GM12874 (cell line): Measurements from ENCODE around the gene PSMA5.

Experiments used
- TF ChIP-seq, protein P1 (sequence below): IDR thresholded peaks from 2 replicates; pipeline ENCODE4 v1.5.1; 2011; ENCODE audit warnings: low read depth, mild to moderate bottlenecking, control low read depth, low read length, moderate library complexity; ENCODE audit not compliant: insufficient read depth

The PSMA5 gene

DNA sequence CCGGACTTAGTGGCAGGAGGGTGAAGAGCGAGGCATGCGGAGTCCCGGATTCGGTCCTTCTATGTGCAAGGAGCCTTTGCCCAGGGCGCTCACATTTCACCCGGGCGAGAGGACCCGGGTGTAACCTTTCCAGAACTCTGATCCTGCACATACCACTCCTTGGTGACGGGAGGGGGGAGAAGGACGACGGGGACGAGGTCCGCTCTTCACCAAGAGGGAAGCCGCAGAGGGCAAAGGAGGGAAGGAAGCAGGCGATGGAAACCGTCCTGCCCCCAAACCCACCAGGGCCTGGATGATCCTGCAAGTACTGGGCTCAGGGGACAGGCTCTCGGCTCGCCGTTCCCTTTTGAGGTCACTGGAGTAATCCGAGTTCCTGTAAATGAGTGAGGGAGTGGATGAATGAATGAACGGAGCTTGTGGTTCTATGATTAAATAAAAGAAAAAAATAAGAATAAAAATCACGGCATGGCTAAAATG is 41.1 kb upstream of the PSMA5 start:
- TF ChIP-seq, protein P1, sequence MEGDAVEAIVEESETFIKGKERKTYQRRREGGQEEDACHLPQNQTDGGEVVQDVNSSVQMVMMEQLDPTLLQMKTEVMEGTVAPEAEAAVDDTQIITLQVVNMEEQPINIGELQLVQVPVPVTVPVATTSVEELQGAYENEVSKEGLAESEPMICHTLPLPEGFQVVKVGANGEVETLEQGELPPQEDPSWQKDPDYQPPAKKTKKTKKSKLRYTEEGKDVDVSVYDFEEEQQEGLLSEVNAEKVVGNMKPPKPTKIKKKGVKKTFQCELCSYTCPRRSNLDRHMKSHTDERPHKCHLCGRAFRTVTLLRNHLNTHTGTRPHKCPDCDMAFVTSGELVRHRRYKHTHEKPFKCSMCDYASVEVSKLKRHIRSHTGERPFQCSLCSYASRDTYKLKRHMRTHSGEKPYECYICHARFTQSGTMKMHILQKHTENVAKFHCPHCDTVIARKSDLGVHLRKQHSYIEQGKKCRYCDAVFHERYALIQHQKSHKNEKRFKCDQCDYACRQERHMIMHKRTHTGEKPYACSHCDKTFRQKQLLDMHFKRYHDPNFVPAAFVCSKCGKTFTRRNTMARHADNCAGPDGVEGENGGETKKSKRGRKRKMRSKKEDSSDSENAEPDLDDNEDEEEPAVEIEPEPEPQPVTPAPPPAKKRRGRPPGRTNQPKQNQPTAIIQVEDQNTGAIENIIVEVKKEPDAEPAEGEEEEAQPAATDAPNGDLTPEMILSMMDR, result no peak

DNA sequence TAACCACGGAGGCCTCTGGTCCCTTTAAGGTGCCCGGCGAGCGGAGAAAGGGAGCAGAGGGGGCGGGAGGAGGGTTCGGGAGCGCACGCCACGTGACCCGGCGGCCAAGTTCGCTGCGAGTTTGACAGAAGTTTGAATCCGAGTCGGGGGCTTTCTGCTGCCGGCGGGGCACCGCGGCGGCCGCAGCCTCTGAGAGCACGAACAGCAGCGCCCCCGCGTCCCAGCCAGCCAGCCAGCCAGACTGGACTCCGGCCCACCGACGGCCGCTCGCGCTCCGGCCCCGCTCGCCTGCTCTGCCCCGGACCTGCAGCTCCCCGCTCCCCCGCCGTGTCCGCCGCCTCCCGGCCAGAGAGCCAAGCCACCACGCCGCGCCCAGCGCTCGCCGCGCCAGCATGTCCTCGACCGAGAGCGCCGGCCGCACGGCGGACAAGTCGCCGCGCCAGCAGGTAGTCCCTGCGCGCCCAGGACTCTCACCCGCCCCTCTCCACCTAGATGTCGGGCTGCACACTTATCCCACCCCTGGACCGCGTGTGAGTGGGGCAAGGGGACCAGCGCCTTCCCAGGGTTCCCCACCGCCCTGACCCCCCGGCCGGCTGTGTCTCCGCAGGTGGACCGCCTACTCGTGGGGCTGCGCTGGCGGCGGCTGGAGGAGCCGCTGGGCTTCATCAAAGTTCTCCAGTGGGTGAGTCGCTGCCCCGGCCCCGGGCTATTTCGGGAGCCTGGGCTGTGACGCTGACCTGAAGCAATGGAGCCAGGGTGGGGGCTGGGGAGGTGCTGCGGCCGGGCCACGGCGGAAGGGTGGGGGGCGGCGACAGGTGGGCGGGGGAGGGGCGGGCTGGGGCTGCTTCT is 40.4 kb upstream of the PSMA5 start, which contains the start of gene SYPL2:
SYPL2 (plus strand) TSS at position 95 of the 849 bp plus-strand sequence; CDS start at position 393, 298 bp downstream.
- TF ChIP-seq, protein P1, result no peak

GRCh38 chr1:109466125-109466451 is 39.8 kb upstream of the PSMA5 start:
- TF ChIP-seq, protein P1, result no peak

DNA sequence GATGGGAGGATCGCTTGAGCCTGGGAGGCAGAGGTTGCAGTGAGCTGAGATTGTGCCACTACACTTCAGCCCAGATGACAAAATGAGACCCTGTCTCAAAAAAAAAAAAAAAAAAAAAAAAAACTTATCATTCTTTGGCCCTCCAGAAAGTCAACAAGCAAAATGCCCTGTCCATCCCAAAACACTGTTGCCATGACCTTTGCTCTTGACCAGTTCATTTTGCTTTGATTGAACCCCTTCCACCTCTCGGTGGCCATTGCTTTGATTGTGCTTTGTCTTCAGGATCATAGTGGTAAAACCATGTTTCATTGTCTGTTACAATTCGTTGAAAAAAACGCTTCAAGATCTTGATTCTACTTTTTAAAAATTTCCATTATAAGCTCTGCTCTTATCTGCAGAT is 31.6 kb upstream of the PSMA5 start:
- TF ChIP-seq, protein P1, result no peak

DNA sequence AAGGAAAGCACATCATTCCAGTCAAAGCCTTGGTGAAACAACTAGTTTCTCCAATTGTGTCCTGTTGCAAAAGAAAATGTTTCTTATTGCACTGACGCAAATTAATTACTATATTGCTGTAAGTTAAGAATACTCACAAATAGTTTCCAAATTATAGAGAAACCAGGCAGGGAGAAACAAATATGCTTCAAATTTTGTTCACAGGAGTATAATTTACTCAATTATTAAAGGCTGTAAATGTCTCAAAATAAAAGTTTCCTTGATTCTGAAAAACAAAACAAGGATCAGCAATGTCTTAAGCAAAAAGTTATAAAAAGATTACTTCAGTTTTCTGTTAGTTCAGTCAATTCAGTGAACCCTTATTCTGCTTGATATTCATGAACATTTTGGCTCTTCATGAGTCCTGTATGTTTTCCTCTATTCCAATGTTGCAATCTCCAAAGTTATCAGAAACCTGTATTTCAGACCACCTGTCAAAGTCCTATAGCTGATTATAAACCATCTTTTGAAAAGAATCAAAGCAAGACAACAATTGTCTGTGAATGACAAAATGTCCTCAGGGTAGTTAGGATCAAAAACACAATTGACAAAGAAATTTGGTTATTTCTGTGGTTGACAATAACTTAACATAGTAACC is 28.4 kb upstream of the PSMA5 start:
- TF ChIP-seq, protein P1, result no peak

- TF ChIP-seq, protein P1, result no peak
Measured at GRCh38 chr1:109447524-109447923, 21.3 kb upstream of the PSMA5 start.

DNA sequence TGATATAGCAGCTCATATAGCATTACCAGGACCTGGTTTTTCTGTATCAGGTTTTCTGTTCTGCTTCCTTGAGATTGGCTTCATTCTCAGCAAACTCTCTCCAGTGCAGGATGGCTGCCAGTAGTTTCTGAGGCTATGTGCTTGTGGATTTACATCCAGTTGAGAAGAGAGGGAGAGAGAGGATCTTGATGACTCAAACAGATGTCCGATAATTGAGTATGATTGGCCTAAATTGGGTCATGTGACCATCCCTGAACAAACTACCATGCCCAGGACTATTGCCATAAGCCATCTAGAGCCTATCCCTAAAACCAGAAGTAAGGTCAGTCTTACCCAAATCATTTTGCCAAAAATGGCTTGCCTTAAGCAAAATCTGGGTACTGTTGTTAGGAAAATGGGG is 18.1 kb upstream of the PSMA5 start:
- TF ChIP-seq, protein P1, result no peak
